Hepatocyte (in vitro differentiated cells): ENCODE measurements around the gene PDE4B. TPM values are rescaled to one million over a fixed set of nuclear protein-coding genes. Genes with fewer than 3 reads are reported as not detected.

Experiments
- DNase-seq: peaks from one replicate; pipeline ENCODE4 v3.0.0-alpha.2; 2016; ENCODE audit warnings: low spot score
- H2AFZ ChIP-seq: fragments of 200-600 bp; sonication (generic); 2 replicates; pipeline ENCODE4 v1.6.0; 2016; ENCODE audit warnings: antibody characterized with exemption, mild to moderate bottlenecking
- H3K27ac ChIP-seq: fragments of 200-600 bp; sonication (generic); 2 replicates; pipeline ENCODE4 v1.5.1; 2016; ENCODE audit warnings: mild to moderate bottlenecking
- H3K27me3 ChIP-seq: fragments of 200-600 bp; sonication (generic); 2 replicates; pipeline ENCODE4 v1.6.1; 2016
- H3K36me3 ChIP-seq: fragments of 200-600 bp; sonication (generic); replicated peaks from 2 replicates; pipeline ENCODE4 v1.5.1; 2016; ENCODE audit warnings: low read depth; ENCODE audit not compliant: insufficient read depth
- H3K4me1 ChIP-seq: fragments of 200-600 bp; sonication (generic); 2 replicates; pipeline ENCODE4 v1.5.1; 2016; ENCODE audit warnings: mild to moderate bottlenecking, moderate library complexity; ENCODE audit not compliant: insufficient read depth
- H3K4me2 ChIP-seq: fragments of 200-600 bp; sonication (generic); 2 replicates; pipeline ENCODE4 v1.6.0; 2016
- H3K4me3 ChIP-seq: fragments of 200-600 bp; sonication (generic); 2 replicates; pipeline ENCODE4 v1.5.1; 2016; ENCODE audit warnings: mild to moderate bottlenecking
- H3K79me2 ChIP-seq: fragments of 200-600 bp; sonication (generic); 2 replicates; pipeline ENCODE4 v1.6.0; 2017; ENCODE audit warnings: mild to moderate bottlenecking
- H3K9me2 ChIP-seq: fragments of 200-600 bp; sonication (generic); replicated peaks from 2 replicates; pipeline ENCODE4 v1.6.0; 2017; ENCODE audit warnings: mild to moderate bottlenecking; ENCODE audit not compliant: insufficient read depth
- H3K9me3 ChIP-seq: fragments of 200-600 bp; sonication (generic); 2 replicates; pipeline ENCODE4 v1.5.1; 2016; ENCODE audit warnings: low read depth, mild to moderate bottlenecking
- H4K20me1 ChIP-seq: fragments of 200-600 bp; sonication (generic); 2 replicates; pipeline ENCODE4 v1.6.0; 2016; ENCODE audit warnings: mild to moderate bottlenecking; ENCODE audit not compliant: insufficient read depth, poor library complexity, severe bottlenecking
- CTCF ChIP-seq: fragments of 200-600 bp; sonication (generic); IDR thresholded peaks from 2 replicates; pipeline ENCODE4 v1.5.1; 2016; ENCODE audit warnings: antibody characterized with exemption, mild to moderate bottlenecking; ENCODE audit not compliant: poor library complexity
- EZH2 ChIP-seq: fragments of 200-600 bp; sonication (generic); IDR thresholded peaks from 2 replicates; pipeline ENCODE4 v1.6.1; 2016; ENCODE audit warnings: antibody characterized with exemption, mild to moderate bottlenecking, borderline replicate concordance
- EZH2phosphoT487 ChIP-seq: fragments of 200-600 bp; sonication (generic); IDR thresholded peaks from one replicate; pipeline ENCODE4 v1.6.1; 2018; ENCODE audit warnings: antibody characterized with exemption, mild to moderate bottlenecking, low read depth, moderate library complexity; ENCODE audit not compliant: unreplicated experiment, severe bottlenecking
- WGBS: methylation state at CpG from one replicate; pipeline ENCODE4 v1.1.6; 2016; ENCODE audit warnings: low lambda C conversion rate; ENCODE audit errors: missing lambda C conversion rate; 5-methylcytosine and 5-hydroxymethylcytosine counted together
- polyA plus RNA-seq: library from polyadenylated mRNA; unstranded; fragments of >200 nt; fragmentation: Nextera tagmentation; extraction: Ambion mirVana; gene quantifications from 2 replicates; pipeline ENCODE4 v1.2.1, GENCODE V29; 2016
- total RNA-seq: library from RNA; depleted of rRNA; stranded (reverse); fragments of >200 nt; gene quantifications from 2 replicates; pipeline ENCODE4 v1.2.3, GENCODE V29; 2014

Gene PDE4B
- total and polyA plus RNA-seq, 2 experiments from 2014 or later = 1.8 to 3.4 TPM

DNA sequence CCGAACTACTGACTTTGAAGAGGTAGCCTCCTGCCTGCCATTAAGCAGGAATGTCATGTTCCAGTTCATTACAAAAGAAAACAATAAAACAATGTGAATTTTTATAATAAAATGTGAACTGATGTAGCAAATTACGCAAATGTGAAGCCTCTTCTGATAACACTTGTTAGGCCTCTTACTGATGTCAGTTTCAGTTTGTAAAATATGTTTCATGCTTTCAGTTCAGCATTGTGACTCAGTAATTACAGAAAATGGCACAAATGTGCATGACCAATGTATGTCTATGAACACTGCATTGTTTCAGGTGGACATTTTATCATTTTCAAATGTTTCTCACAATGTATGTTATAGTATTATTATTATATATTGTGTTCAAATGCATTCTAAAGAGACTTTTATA is 581.5 kb downstream of the PDE4B start:
- Histone ChIP-seq H3K4me1 (no peaks in the 10 kb centered on the region), H3K27ac (no peak overlapping the region), H3K4me2 (no peak overlapping the region), H3K9me3 (no peaks in the 10 kb centered on the region), H2AFZ (no peak overlapping the region), H3K27me3 (no peaks in the 10 kb centered on the region), H3K9me2 (no peaks in the 10 kb centered on the region), H3K4me3 (no peak overlapping the region), H3K79me2 (no peaks in the 10 kb centered on the region), H4K20me1 (no peaks in the 10 kb centered on the region), H3K36me3 (no peaks in the 10 kb centered on the region)
- no peak for TF ChIP-seq EZH2phosphoT487
- TF ChIP-seq EZH2 = no peak
- no peak for TF ChIP-seq CTCF
- DNase-seq = no peak
- WGBS = 93% methylated on average over 2 of the region's 2 CpGs

GRCh38 chr1:66374561-66375111 is 581.9 kb downstream of the PDE4B start:
- Histone ChIP-seq H3K27me3 (no peaks in the 10 kb centered on the region), H3K36me3 (no peaks in the 10 kb centered on the region), H3K27ac (no peak overlapping the region), H3K79me2 (no peaks in the 10 kb centered on the region), H4K20me1 (no peaks in the 10 kb centered on the region), H3K9me3 (no peaks in the 10 kb centered on the region), H2AFZ (no peak overlapping the region), H3K4me2 (no peak overlapping the region), H3K4me3 (no peak overlapping the region), H3K9me2 (no peaks in the 10 kb centered on the region), H3K4me1 (no peaks in the 10 kb centered on the region)
- no peak for DNase-seq
- WGBS = 74% methylated on average over 2 of the region's 2 CpGs
- TF ChIP-seq CTCF = no peak

- H3K4me1 ChIP-seq = no peaks in the 10 kb centered on the region
- no peaks in the 10 kb centered on the region for H3K9me2 ChIP-seq
- H3K4me2 ChIP-seq = no peak overlapping the region
- WGBS = 71% methylated on average over 2 of the region's 2 CpGs
- no peak for TF ChIP-seq EZH2
- TF ChIP-seq CTCF = no peak
- TF ChIP-seq EZH2phosphoT487 = no peak
- no peaks in the 10 kb centered on the region for H4K20me1 ChIP-seq
- H3K27me3 ChIP-seq = no peaks in the 10 kb centered on the region
- no peak overlapping the region for H3K4me3 ChIP-seq
- no peak for DNase-seq
- no peaks in the 10 kb centered on the region for H3K9me3 ChIP-seq
- H3K36me3 ChIP-seq = no peaks in the 10 kb centered on the region
- H2AFZ ChIP-seq = no peak overlapping the region
- no peak overlapping the region for H3K27ac ChIP-seq
- no peaks in the 10 kb centered on the region for H3K79me2 ChIP-seq
These were observed 582.4 kb downstream of the PDE4B start for GRCh38 chr1:66375125-66375524.
